H1 (cell line): ENCODE results near the gene TLCD3B. TPM values are rescaled to one million over a fixed set of nuclear protein-coding genes. Genes with fewer than 3 reads are reported as not detected.

Experiments used
- CTCF ChIP-seq, 3 experiments: IDR thresholded peaks; 1 replicate in 2 of 3; 2 replicates in 1 of 3; pipeline versions ENCODE4 v1.5.1 to v1.6.1; 2011; ENCODE audit warnings: low read length in 3 of 3, mild to moderate bottlenecking in 3 of 3, inconsistent platforms in 2 of 3, low read depth in 1 of 3, moderate library complexity in 1 of 3; ENCODE audit not compliant: insufficient read depth in 1 of 3; ENCODE audit errors: control extremely low read depth in 1 of 3
- polyA plus RNA-seq, 7 experiments: library from polyadenylated mRNA; depleted of rRNA in 3 of 7; stranded (reverse) in 5 of 7; unstranded in 2 of 7; fragments of >200 nt in 5 of 7; fragments of 200-250 nt in 2 of 7; gene quantifications; 1 replicate in 5 of 7; 2 replicates in 1 of 7; 4 replicates in 1 of 7; pipeline versions ENCODE4 v1.2.1 to v1.2.3, GENCODE V29; 2011 to 2013; ENCODE audit warnings: missing spikeins in 2 of 7, mixed read lengths in 2 of 7
- total RNA-seq: library from RNA; stranded (reverse); fragmentation: NEBNext Ultra II Directional; extraction: Animal tissue kit (Norgen Biotek cat#: 25700); gene quantifications from 2 replicates; pipeline ENCODE4 v1.2.1, GENCODE V29; 2021

The TLCD3B gene
- total and polyA plus RNA-seq, 2 of the 8 experiments (the other 6 are each of a cell fraction or from before 2014, with no cell fraction given), result 15.2 to 26.9 TPM

GRCh38 chr16:30005341-30006094, 25.6 kb downstream of the TLCD3B start (continued):
- TF ChIP-seq CTCF (IDR thresholded peaks at IDR 0.05; ENCODE audit: control extremely low read depth in 1 of 3, insufficient read depth in 1 of 3, low read depth in 1 of 3, low read length in 3 of 3), result peak in 2 of 3 experiments; percentile 60 to 71; a peak in 3 of 4 replicates
- TF ChIP-seq, all 59 proteins: peak for 3
